Measurements from ENCODE around the gene CFAP99.

CFAP99 gene

GRCh38 chr4:2411786-2412510 lies 6.8 kb upstream of the CFAP99 start:
- no peak for DNase-seq (ENCODE audit: low read depth in 2 of 2)

GRCh38 chr4:2412534-2412884 lies 6.2 kb upstream of the CFAP99 start:
- DNase-seq (ENCODE audit: low read depth in 2 of 2): peak in 1 of 2 experiments; percentile 59

GRCh38 chr4:2412885-2413716 lies 5.7 kb upstream of the CFAP99 start:
- peak; percentile 63 to 78 for DNase-seq (ENCODE audit: low read depth in 2 of 2)

GRCh38 chr4:2413821-2414610 lies 4.7 kb upstream of the CFAP99 start:
- no peak for DNase-seq (ENCODE audit: low read depth in 2 of 2)

GRCh38 chr4:2415213-2415612 lies 3.5 kb upstream of the CFAP99 start:
- DNase-seq (ENCODE audit: low read depth in 2 of 2): no peak

- no peak for DNase-seq (ENCODE audit: low read depth in 2 of 2)
Measured at GRCh38 chr4:2415881-2416563, 2.7 kb upstream of the CFAP99 start.

- DNase-seq (ENCODE audit: low read depth in 2 of 2): no peak
Measured at GRCh38 chr4:2416564-2417225, 2.1 kb upstream of the CFAP99 start.

GRCh38 chr4:2417226-2417764 lies 1.5 kb upstream of the CFAP99 start:
- no peak for DNase-seq (ENCODE audit: low read depth in 2 of 2)

GRCh38 chr4:2417765-2418649 lies 748 bp upstream of the CFAP99 start, which contains the start of gene ZFYVE28:
TSS of gene ZFYVE28 (minus strand) at chr4:2418645. CDS start at chr4:2418323, 322 bp downstream.
- DNase-seq (ENCODE audit: low read depth in 2 of 2): no peak

- DNase-seq (ENCODE audit: low read depth in 2 of 2): no peak
Measured at GRCh38 chr4:2419814-2420213, 1.1 kb downstream of the CFAP99 start.

- no peak for DNase-seq (ENCODE audit: low read depth in 2 of 2)
Measured at GRCh38 chr4:2421928-2422327, 3.2 kb downstream of the CFAP99 start.

- DNase-seq (ENCODE audit: low read depth in 2 of 2): no peak
Measured at GRCh38 chr4:2423066-2423465, 4.3 kb downstream of the CFAP99 start.

GRCh38 chr4:2423695-2424094 lies 4.9 kb downstream of the CFAP99 start:
- no peak for DNase-seq (ENCODE audit: low read depth in 2 of 2)

- no peak for DNase-seq (ENCODE audit: low read depth in 2 of 2)
Measured at GRCh38 chr4:2424581-2424980, 5.8 kb downstream of the CFAP99 start.

- DNase-seq (ENCODE audit: low read depth in 2 of 2): no peak
Measured at GRCh38 chr4:2425386-2426068, 6.8 kb downstream of the CFAP99 start.

- DNase-seq (ENCODE audit: low read depth in 2 of 2): no peak
Measured at GRCh38 chr4:2426069-2426397, 7.3 kb downstream of the CFAP99 start.

GRCh38 chr4:2426711-2427275 lies 8.0 kb downstream of the CFAP99 start:
- no peak for DNase-seq (ENCODE audit: low read depth in 2 of 2)

GRCh38 chr4:2427383-2428334 lies 8.9 kb downstream of the CFAP99 start:
- no peak for DNase-seq (ENCODE audit: low read depth in 2 of 2)

Measured in stimulated activated CD4-positive, alpha-beta T cell treated with anti-CD3 and anti-CD28 coated beads, Interleukin-12 subunit alpha, Interleukin-12 subunit beta, amount 100 ng/mL, for 24 hours (primary cell).